Stimulated activated CD4-positive, alpha-beta T cell treated with anti-CD3 and anti-CD28 coated beads, Interleukin-2, amount 100 ng/mL, for 48 hours (primary cell): ENCODE measurements around the gene PDGFRB.
"Not testable (repeated sequence)": the region's sequence is repeated elsewhere in the genome, so short reads cannot be mapped to it uniquely, and the experiment has no call there.

ENCODE experiments used
- DNase-seq, 2 donors: peaks; one replicate each; pipeline ENCODE4 v3.0.0-alpha.2; 2020

PDGFRB gene

GRCh38 chr5:150112201-150113046 is 43.2 kb downstream of the PDGFRB start:
- DNase-seq: no peak

- no peak for DNase-seq
Measured at GRCh38 chr5:150111122-150111521, 44.5 kb downstream of the PDGFRB start.

GRCh38 chr5:150109921-150110320 is 45.7 kb downstream of the PDGFRB start:
- no peak for DNase-seq

- no peak for DNase-seq
Measured at GRCh38 chr5:150108711-150109514, 46.7 kb downstream of the PDGFRB start.

GRCh38 chr5:150107909-150108447 is 47.7 kb downstream of the PDGFRB start:
- DNase-seq: no peak

- no peak for DNase-seq
Measured at GRCh38 chr5:150106674-150107426, 48.8 kb downstream of the PDGFRB start.

- no peak for DNase-seq
Measured at GRCh38 chr5:150105928-150106615, 49.6 kb downstream of the PDGFRB start.

- DNase-seq: no peak
Measured at GRCh38 chr5:150104550-150104870, 51.1 kb downstream of the PDGFRB start.

- no peak for DNase-seq
Measured at GRCh38 chr5:150103678-150104549, 51.7 kb downstream of the PDGFRB start.

- no peak for DNase-seq
Measured at GRCh38 chr5:150101023-150101422, 54.6 kb downstream of the PDGFRB start.

GRCh38 chr5:150097152-150097551 is 58.5 kb downstream of the PDGFRB start:
- DNase-seq: no peak

- DNase-seq: no peak
Measured at GRCh38 chr5:150092159-150092787, 63.4 kb downstream of the PDGFRB start.

GRCh38 chr5:150085950-150086715 is 69.5 kb downstream of the PDGFRB start, which contains the start of gene CSF1R:
Gene CSF1R, minus strand, starts transcription at chr5:150086554. Its CDS starts 127 bp downstream, at chr5:150086427.
- DNase-seq: no peak

- DNase-seq: no peak
Measured at GRCh38 chr5:150085191-150085912, 70.3 kb downstream of the PDGFRB start.

GRCh38 chr5:150084754-150085153 is 70.9 kb downstream of the PDGFRB start:
- DNase-seq: not testable (repeated sequence)

GRCh38 chr5:150082889-150083288 is 72.8 kb downstream of the PDGFRB start:
- no peak for DNase-seq

GRCh38 chr5:150082374-150082773 is 73.3 kb downstream of the PDGFRB start:
- DNase-seq: no peak

GRCh38 chr5:150081541-150082283 is 73.9 kb downstream of the PDGFRB start:
- no peak for DNase-seq
